C4-2B (cell line): ENCODE data around the gene TMEM259.

Source experiments
- ZFX ChIP-seq: fragments of 450-650 bp; IDR thresholded peaks from 2 replicates; pipeline ENCODE4 v1.6.1; 2017
- TF ChIP-seq, protein P1 (sequence below): fragments of 450-650 bp; conservative IDR thresholded peaks from 2 replicates; pipeline ENCODE4 v1.5.1; 2017; ENCODE audit warnings: mild to moderate bottlenecking

GRCh38 chr19:1003283-1003682 is 17.6 kb downstream of the TMEM259 start:
- TF ChIP-seq, protein P1, sequence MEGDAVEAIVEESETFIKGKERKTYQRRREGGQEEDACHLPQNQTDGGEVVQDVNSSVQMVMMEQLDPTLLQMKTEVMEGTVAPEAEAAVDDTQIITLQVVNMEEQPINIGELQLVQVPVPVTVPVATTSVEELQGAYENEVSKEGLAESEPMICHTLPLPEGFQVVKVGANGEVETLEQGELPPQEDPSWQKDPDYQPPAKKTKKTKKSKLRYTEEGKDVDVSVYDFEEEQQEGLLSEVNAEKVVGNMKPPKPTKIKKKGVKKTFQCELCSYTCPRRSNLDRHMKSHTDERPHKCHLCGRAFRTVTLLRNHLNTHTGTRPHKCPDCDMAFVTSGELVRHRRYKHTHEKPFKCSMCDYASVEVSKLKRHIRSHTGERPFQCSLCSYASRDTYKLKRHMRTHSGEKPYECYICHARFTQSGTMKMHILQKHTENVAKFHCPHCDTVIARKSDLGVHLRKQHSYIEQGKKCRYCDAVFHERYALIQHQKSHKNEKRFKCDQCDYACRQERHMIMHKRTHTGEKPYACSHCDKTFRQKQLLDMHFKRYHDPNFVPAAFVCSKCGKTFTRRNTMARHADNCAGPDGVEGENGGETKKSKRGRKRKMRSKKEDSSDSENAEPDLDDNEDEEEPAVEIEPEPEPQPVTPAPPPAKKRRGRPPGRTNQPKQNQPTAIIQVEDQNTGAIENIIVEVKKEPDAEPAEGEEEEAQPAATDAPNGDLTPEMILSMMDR, result no peak
- TF ChIP-seq ZFX, result no peak
